ENCODE measurements around the gene RRP7A. TPM values are rescaled to one million over a fixed set of nuclear protein-coding genes. Genes with fewer than 3 reads are reported as not detected.

RRP7A gene
- total RNA-seq, 2 experiments from 2014 or later = 53.1 to 57.5 TPM

DNA sequence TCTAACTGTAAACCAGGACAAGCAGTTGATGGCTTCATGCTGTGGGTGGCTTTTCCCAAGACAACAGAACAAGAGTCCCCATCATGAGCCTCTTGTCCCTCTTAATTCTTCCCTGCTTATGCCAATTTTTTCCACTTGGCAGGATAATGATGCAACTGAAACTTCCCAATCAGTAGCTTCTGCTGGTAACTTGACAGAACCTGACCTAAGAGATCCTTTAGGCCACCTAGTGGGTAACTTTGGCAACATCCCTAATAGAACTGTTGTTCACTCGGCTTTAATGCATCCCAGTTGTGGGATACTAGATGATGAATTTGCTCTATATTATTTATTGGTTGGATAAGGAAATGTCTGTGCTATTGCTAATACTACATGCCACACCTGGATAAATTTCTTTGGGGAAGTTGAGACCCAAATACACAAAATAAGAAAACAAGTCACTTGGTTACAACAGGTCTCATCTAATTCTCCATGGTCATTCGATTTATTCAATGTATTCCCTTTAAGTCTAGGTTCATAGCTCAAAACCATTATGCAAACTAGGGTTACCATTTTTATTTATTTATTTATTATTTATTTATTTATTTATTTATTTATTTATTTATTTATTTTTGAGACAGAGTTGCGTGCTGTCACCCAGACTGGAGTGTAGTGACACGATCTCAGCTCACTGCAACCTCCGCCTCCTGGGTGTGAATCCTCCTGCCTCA, 46.0 kb downstream of the RRP7A start:
- no peaks in the 10 kb centered on the region for H3K36me3 Mint-ChIP-seq (ENCODE audit: low read depth)
- H3K9me3 Mint-ChIP-seq = no peaks in the 10 kb centered on the region
- ChIA-PET POLR2A (no interaction called here), CTCF (interaction anchor here (0.6 to 1.9 kb wide), 8 partner anchors 9 to 507 kb away, joined by 3 to 6 read pairs (median 4); no protein-coding TSS in a partner anchor)
- peak; percentile 38 for DNase-seq
- H3K4me3 Mint-ChIP-seq = no peak overlapping the region
- H3K27ac Mint-ChIP-seq = no peak overlapping the region
- peaks cover 20% of the 10 kb centered on the region for H3K27me3 Mint-ChIP-seq
- H3K4me1 Mint-ChIP-seq = peaks cover 12% of the 10 kb centered on the region

DNA sequence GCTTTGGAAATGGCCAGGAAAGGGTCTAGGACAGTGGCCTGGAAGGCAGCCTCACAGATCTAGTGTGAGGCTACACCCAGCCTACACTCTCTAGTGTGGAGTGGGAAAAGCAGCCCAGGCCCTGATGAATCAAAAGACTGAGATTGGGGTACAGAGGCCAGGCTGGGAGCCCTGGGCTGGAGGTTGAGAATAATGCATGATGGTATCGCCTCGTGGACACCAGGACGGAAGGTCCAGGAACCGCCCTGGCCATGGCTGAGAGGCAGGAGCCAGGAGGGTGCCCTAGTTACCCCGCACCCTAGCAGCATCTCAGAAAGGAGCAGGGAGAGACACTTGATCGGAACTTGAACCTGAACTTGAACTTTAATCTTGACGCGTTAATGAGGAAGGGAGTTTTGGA, 46.9 kb downstream of the RRP7A start:
- Mint-ChIP-seq H3K4me1 (peaks cover 3% of the 10 kb centered on the region), H3K4me3 (no peak overlapping the region), H3K27me3 (peaks cover 26% of the 10 kb centered on the region), H3K9me3 (no peaks in the 10 kb centered on the region), H3K27ac (no peak overlapping the region), H3K36me3 (ENCODE audit: low read depth) (no peaks in the 10 kb centered on the region)
- POLR2A ChIA-PET = no interaction called here
- DNase-seq = no peak
- CTCF ChIA-PET = interaction anchor here (0.8 to 1.9 kb wide), 4 partner anchors 9 to 28 kb away, joined by 3 to 6 read pairs (median 3); no protein-coding TSS in a partner anchor

- POLR2A ChIA-PET = no interaction called here
- Mint-ChIP-seq H3K4me3 (no peak overlapping the region), H3K4me1 (no peaks in the 10 kb centered on the region), H3K27ac (no peak overlapping the region), H3K27me3 (peaks cover 29% of the 10 kb centered on the region), H3K9me3 (no peaks in the 10 kb centered on the region), H3K36me3 (ENCODE audit: low read depth) (no peaks in the 10 kb centered on the region)
- CTCF ChIA-PET = interaction anchor here (0.7 kb wide), 1 partner anchor 625 kb away, joined by 3 read pairs; no protein-coding TSS in a partner anchor
- no peak for DNase-seq
Observed at GRCh38 chr22:42471441-42471840, 48.2 kb downstream of the RRP7A start.

GRCh38 chr22:42470366-42471082, 49.1 kb downstream of the RRP7A start:
- ChIA-PET POLR2A (no interaction called here), CTCF (interaction anchor here (0.7 to 0.9 kb wide), 2 partner anchors 76 to 258 kb away, joined by 3 to 4 read pairs; no protein-coding TSS in a partner anchor)
- H3K36me3 Mint-ChIP-seq (ENCODE audit: low read depth) = no peaks in the 10 kb centered on the region
- peaks cover 29% of the 10 kb centered on the region for H3K27me3 Mint-ChIP-seq
- no peaks in the 10 kb centered on the region for H3K4me1 Mint-ChIP-seq
- H3K9me3 Mint-ChIP-seq = no peaks in the 10 kb centered on the region
- no peak overlapping the region for H3K27ac Mint-ChIP-seq
- DNase-seq = no peak
- H3K4me3 Mint-ChIP-seq = no peak overlapping the region

GRCh38 chr22:42468841-42469240, 50.8 kb downstream of the RRP7A start:
- ChIA-PET POLR2A (no interaction called here), CTCF (no interaction called here)
- Mint-ChIP-seq H3K4me3 (no peak overlapping the region), H3K4me1 (no peaks in the 10 kb centered on the region), H3K27me3 (peaks cover 33% of the 10 kb centered on the region), H3K27ac (no peak overlapping the region), H3K9me3 (no peaks in the 10 kb centered on the region), H3K36me3 (ENCODE audit: low read depth) (no peaks in the 10 kb centered on the region)
- DNase-seq = no peak

DNA sequence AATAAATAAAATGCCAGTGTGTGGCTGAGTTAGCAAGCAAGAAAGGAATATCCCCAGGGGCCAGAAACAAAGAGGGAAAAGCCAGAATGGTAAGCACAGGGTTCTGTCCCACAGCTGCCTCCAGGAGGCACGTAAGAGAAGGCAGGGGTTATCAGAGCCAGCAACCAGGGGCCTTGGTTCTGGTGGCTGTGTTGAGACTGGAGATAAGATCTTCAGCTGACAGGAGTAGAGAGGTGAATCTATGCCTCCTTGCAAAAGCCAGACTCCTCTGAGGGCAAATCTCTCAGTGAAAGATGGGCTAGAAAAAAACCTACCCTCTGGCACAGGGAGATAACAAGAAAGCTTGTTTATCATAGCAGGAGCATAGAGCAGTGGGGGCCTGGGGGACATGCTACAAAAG, 57.6 kb downstream of the RRP7A start:
- Mint-ChIP-seq H3K4me1 (peaks cover 4% of the 10 kb centered on the region), H3K36me3 (ENCODE audit: low read depth) (no peaks in the 10 kb centered on the region), H3K27ac (no peak overlapping the region), H3K4me3 (no peak overlapping the region), H3K9me3 (no peaks in the 10 kb centered on the region), H3K27me3 (peaks cover 21% of the 10 kb centered on the region)
- ChIA-PET POLR2A (no interaction called here), CTCF (no interaction called here)
- DNase-seq = no peak

- no peak for DNase-seq
- no peaks in the 10 kb centered on the region for H3K9me3 Mint-ChIP-seq
- no peak overlapping the region for H3K27ac Mint-ChIP-seq
- H3K36me3 Mint-ChIP-seq (ENCODE audit: low read depth) = no peaks in the 10 kb centered on the region
- H3K4me3 Mint-ChIP-seq = no peak overlapping the region
- peaks cover 23% of the 10 kb centered on the region for H3K27me3 Mint-ChIP-seq
- ChIA-PET POLR2A (no interaction called here), CTCF (no interaction called here)
- H3K4me1 Mint-ChIP-seq = peaks cover 4% of the 10 kb centered on the region
Observed at GRCh38 chr22:42461511-42461910, 58.1 kb downstream of the RRP7A start.

Other genes starting within 250 kb of the RRP7A start
- 10 to 100 TPM; 82.1 to 87.1 TPM for gene TCF20, start 249.1 kb downstream of the RRP7A start, total RNA-seq
- gene NFAM1, start 87.4 kb downstream of the RRP7A start, total RNA-seq = under 1 TPM; 0.02 to 0.04 TPM
- under 1 TPM; 0.83 to 0.97 TPM for gene SERHL2, start 34.2 kb upstream of the RRP7A start, total RNA-seq
- gene POLDIP3, start 95.1 kb upstream of the RRP7A start, total RNA-seq = 10 to 100 TPM; 83.4 to 97.7 TPM
- under 1 TPM; 0.45 to 0.71 TPM for gene ATP5MGL, start 120.8 kb upstream of the RRP7A start, total RNA-seq
- gene CYB5R3, start 129.6 kb upstream of the RRP7A start, total RNA-seq = 10 to 100 TPM; 84.3 to 91.9 TPM
- gene A4GALT, start 201.1 kb upstream of the RRP7A start, total RNA-seq = under 1 TPM; 0.29 to 0.35 TPM

All from activated CD4-positive, alpha-beta T cell treated with anti-CD3 and anti-CD28 coated beads, Interleukin-2, amount 10 ng/mL, durations not matched to agents 7 days and 5 days (primary cell).